ENCODE measurements around the gene MUC20. TPM values are rescaled to one million over a fixed set of nuclear protein-coding genes. Genes with fewer than 3 reads are reported as not detected.
A peak's percentile ranks its signal among the peaks of the same experiment; 100 is the strongest.
"Not testable (repeated sequence)": the region's sequence is repeated elsewhere in the genome, so short reads cannot be mapped to it uniquely, and the experiment has no call there.

The MUC20 gene
- total and polyA plus RNA-seq, 2 experiments from 2014 or later, result 0.29 TPM; not detected in 1

- Mint-ChIP-seq H3K4me1 (peaks cover 26% of the 10 kb centered on the region), H3K27me3 (ENCODE audit: insufficient read depth, low read depth, poor library complexity) (peaks cover 11% of the 10 kb centered on the region), H3K27ac (peak overlapping the region; percentile 10; the same call in 1 of the 2 replicates), H3K36me3 (ENCODE audit: low read depth) (peaks cover 6% of the 10 kb centered on the region; the same call in 1 of the 3 replicates), H3K4me3 (no peak overlapping the region), H3K9me3 (peaks cover 9% of the 10 kb centered on the region)
- Histone ChIP-seq H3K79me2 (replicated peaks; ENCODE audit: insufficient read depth) (no peaks in the 10 kb centered on the region), H2AFZ (peak overlapping the region; percentile 61), H3K27ac (ENCODE audit: low read depth) (0 out of 2 replicates have a peak overlapping the region, but pooled peaks have one; percentile 16), H3K4me3 (no peak overlapping the region), H3K4me2 (no peak overlapping the region; the same call in 1 of the 2 replicates), H3K4me1 (ENCODE audit: insufficient read depth) (peaks cover 22% of the 10 kb centered on the region), H3F3A (replicated peaks; ENCODE audit: low read depth) (no peaks in the 10 kb centered on the region), H3K36me3 (ENCODE audit: insufficient read depth) (no peaks in the 10 kb centered on the region), H3K27me3 (ENCODE audit: insufficient read depth) (no peaks in the 10 kb centered on the region), H4K20me1 (replicated peaks; ENCODE audit: insufficient read depth) (no peaks in the 10 kb centered on the region), H3K9me2 (ENCODE audit: insufficient read depth) (no peaks in the 10 kb centered on the region)
- TF ChIP-seq STAT1 (IDR thresholded peaks at IDR 0.05; ENCODE audit: unreplicated experiment), result no peak
- no peak for TF ChIP-seq EZH2 (IDR thresholded peaks at IDR 0.05; ENCODE audit: low read depth, unreplicated experiment)
- no peak for TF ChIP-seq EZH2phosphoT487 (IDR thresholded peaks at IDR 0.05; ENCODE audit: unreplicated experiment)
- no peak for TF ChIP-seq ZNF462 (CRISPR knock-in tag; IDR thresholded peaks at IDR 0.05)
- DNase-seq (ENCODE audit: low spot score) (no peak), ATAC-seq (no peak)
Measured at GRCh38 chr3:195718477-195718984, 2.2 kb upstream of the MUC20 start.

GRCh38 chr3:195719514-195720254 is 1.1 kb upstream of the MUC20 start:
- DNase-seq (ENCODE audit: low spot score); H3K4me2 ChIP-seq; H4K20me1 ChIP-seq (replicated peaks; ENCODE audit: insufficient read depth); ATAC-seq; H3K27ac Mint-ChIP-seq; H3K4me3 Mint-ChIP-seq; H3K79me2 ChIP-seq (replicated peaks; ENCODE audit: insufficient read depth); H3K27me3 ChIP-seq (ENCODE audit: insufficient read depth); H3K9me3 Mint-ChIP-seq; H3K27ac ChIP-seq (ENCODE audit: low read depth); H3K27me3 Mint-ChIP-seq (ENCODE audit: insufficient read depth, low read depth, poor library complexity); H3K36me3 Mint-ChIP-seq (ENCODE audit: low read depth); H3F3A ChIP-seq (replicated peaks; ENCODE audit: low read depth); H3K4me3 ChIP-seq; H3K36me3 ChIP-seq (ENCODE audit: insufficient read depth); H2AFZ ChIP-seq; H3K9me2 ChIP-seq (ENCODE audit: insufficient read depth): not testable (repeated sequence)
- H3K4me1 ChIP-seq (ENCODE audit: insufficient read depth), result peaks cover 22% of the 10 kb centered on the region
- peaks cover 26% of the 10 kb centered on the region for H3K4me1 Mint-ChIP-seq

- H3K27ac ChIP-seq (ENCODE audit: low read depth); H3K9me2 ChIP-seq (ENCODE audit: insufficient read depth); H3K4me3 ChIP-seq; H3K36me3 Mint-ChIP-seq (ENCODE audit: low read depth); H3K27me3 ChIP-seq (ENCODE audit: insufficient read depth); H3K27ac Mint-ChIP-seq; H3K36me3 ChIP-seq (ENCODE audit: insufficient read depth); H3F3A ChIP-seq (replicated peaks; ENCODE audit: low read depth); DNase-seq (ENCODE audit: low spot score); H3K9me3 Mint-ChIP-seq; ATAC-seq; H3K4me2 ChIP-seq; H4K20me1 ChIP-seq (replicated peaks; ENCODE audit: insufficient read depth); H2AFZ ChIP-seq; H3K27me3 Mint-ChIP-seq (ENCODE audit: insufficient read depth, low read depth, poor library complexity); H3K4me3 Mint-ChIP-seq; H3K79me2 ChIP-seq (replicated peaks; ENCODE audit: insufficient read depth): not testable (repeated sequence)
- peaks cover 22% of the 10 kb centered on the region for H3K4me1 ChIP-seq (ENCODE audit: insufficient read depth)
- H3K4me1 Mint-ChIP-seq, result peaks cover 23% of the 10 kb centered on the region
Measured at GRCh38 chr3:195722139-195722995, 1.6 kb downstream of the MUC20 start.
